HCT116 (cell line): ENCODE data around the gene LSM12. TPM values are rescaled to one million over a fixed set of nuclear protein-coding genes. Genes with fewer than 3 reads are reported as not detected.
A peak's percentile ranks its signal among the peaks of the same experiment; 100 is the strongest.

Experiments
- ATAC-seq: fragments of 200-7000 bp; cut with Tn5 transposase; 2 replicates; pipeline ENCODE4 v1.9.1; 2020; ENCODE audit warnings: mild to moderate bottlenecking, moderate library complexity
- BruUV-seq: library from RNA; stranded (reverse); fragments of 400-500 nt; replicated peaks from 2 replicates; lab custom pipeline; 2021; lab: Mats Ljungman, UMichigan
- CTCF ChIA-PET: fragments of 300-600 bp; sonication (Branson Sonifier 250); formaldehyde crosslinking; loops from one replicate; lab custom pipeline; 2021; ENCODE audit warnings: antibody characterized with exemption; lab: Charles Lee
- POLR2A ChIA-PET: fragments of 300-600, 350-600 bp; sonication (Branson Sonifier 250); formaldehyde crosslinking; loops from one replicate; lab custom pipeline; 2021; ENCODE audit warnings: antibody characterized with exemption; lab: Charles Lee
- RAD21 ChIA-PET, 2 experiments: fragments of 300-600 bp; sonication (Branson Sonifier 250); formaldehyde crosslinking; loops; one replicate each; lab custom pipeline; 2023; ENCODE audit warnings: low total read pairs in 2 of 2; ENCODE audit not compliant: uncharacterized antibody in 2 of 2, unreplicated experiment in 2 of 2, low non-redundant PET in 1 of 2; lab: Charles Lee
- DNase-seq: peaks from one replicate; pipeline ENCODE4 v3.0.0-alpha.2; 2010; ENCODE audit warnings: low read depth, low spot score
- H2AFZ ChIP-seq: fragments of 200-600 bp; shearing (Covaris generic), sonication (generic); 2 replicates; pipeline ENCODE4 v1.6.1; 2017; ENCODE audit warnings: low read depth, mixed run types, mixed read lengths, antibody characterized with exemption, low read length; ENCODE audit not compliant: poor library complexity, severe bottlenecking
- H3K27ac ChIP-seq: 2 replicates; pipeline ENCODE4 v1.5.1; 2012; ENCODE audit warnings: low read depth, low read length
- H3K27me3 ChIP-seq: fragments of 200-600 bp; sonication (generic); 2 replicates; pipeline ENCODE4 v1.6.1; 2016; ENCODE audit warnings: mixed run types, low read length, mixed read lengths; ENCODE audit not compliant: insufficient read depth
- H3K36me3 ChIP-seq, 2 experiments: fragments of 200-500 bp in 1 of 2; fragments of 200-600 bp in 1 of 2; sonication (Bioruptor generic) in 1 of 2; sonication (generic) in 1 of 2; 2 replicates each; pipeline versions ENCODE4 v1.5.1 to v1.6.1; 2014 to 2016; ENCODE audit warnings: low read length in 2 of 2, inconsistent platforms in 1 of 2, mixed read lengths in 1 of 2, mixed run types in 1 of 2; ENCODE audit not compliant: insufficient read depth in 2 of 2, control insufficient read depth in 1 of 2
- H3K4me1 ChIP-seq, 2 experiments: fragments of 200-600 bp in 1 of 2; sonication (generic) in 1 of 2; 2 replicates each; pipeline versions ENCODE4 v1.5.1 to v1.6.1; 2012 to 2017; ENCODE audit warnings: low read length in 2 of 2, inconsistent platforms in 1 of 2, mild to moderate bottlenecking in 1 of 2, mixed read lengths in 1 of 2, mixed run types in 1 of 2, moderate library complexity in 1 of 2; ENCODE audit not compliant: insufficient read depth in 2 of 2, control insufficient read depth in 1 of 2
- H3K4me2 ChIP-seq: fragments of 200-600 bp; sonication (generic); 2 replicates; pipeline ENCODE4 v1.6.1; 2017; ENCODE audit warnings: mixed run types, low read length, mixed read lengths
- H3K4me3 ChIP-seq, 2 experiments: fragments of 200-600 bp in 1 of 2; sonication (generic) in 1 of 2; replicated peaks in 1 of 2; 2 replicates each; pipeline ENCODE4 v1.5.1; 2011 to 2016; ENCODE audit warnings: low read length in 2 of 2, control low read depth in 1 of 2, low read depth in 1 of 2, mild to moderate bottlenecking in 1 of 2, mixed read lengths in 1 of 2, mixed run types in 1 of 2
- H3K79me2 ChIP-seq: fragments of 200-600 bp; sonication (generic); 2 replicates; pipeline ENCODE4 v1.6.1; 2017; ENCODE audit warnings: mild to moderate bottlenecking, mixed run types, low read length, moderate library complexity, mixed read lengths; ENCODE audit not compliant: insufficient read depth
- H3K9ac ChIP-seq: fragments of 200-600 bp; sonication (generic); 2 replicates; pipeline ENCODE4 v1.6.1; 2016; ENCODE audit warnings: low read length, mixed read lengths
- H3K9me2 ChIP-seq: fragments of 200-600 bp; sonication (generic), shearing (Covaris generic); 2 replicates; pipeline ENCODE4 v1.6.1; 2017; ENCODE audit warnings: mixed run types, mild to moderate bottlenecking, moderate library complexity; ENCODE audit not compliant: insufficient read depth
- H3K9me3 ChIP-seq, 2 experiments: fragments of 200-500 bp in 1 of 2; fragments of 200-600 bp in 1 of 2; sonication (Bioruptor generic) in 1 of 2; sonication (generic) in 1 of 2; 2 replicates each; pipeline ENCODE4 v1.6.1; 2014 to 2017; ENCODE audit warnings: low read length in 2 of 2, mixed read lengths in 2 of 2, inconsistent platforms in 1 of 2, low read depth in 1 of 2, mild to moderate bottlenecking in 1 of 2, mixed run types in 1 of 2, moderate library complexity in 1 of 2; ENCODE audit not compliant: control insufficient read depth in 1 of 2, insufficient read depth in 1 of 2
- H4K20me1 ChIP-seq: fragments of 200-600 bp; sonication (generic), shearing (Covaris generic); 2 replicates; pipeline ENCODE4 v1.6.1; 2017; ENCODE audit warnings: mixed run types, mild to moderate bottlenecking, moderate library complexity; ENCODE audit not compliant: insufficient read depth
- CEBPB ChIP-seq: IDR thresholded peaks from 2 replicates; pipeline ENCODE4 v1.6.1; 2012; ENCODE audit warnings: low read depth
- EGR1 ChIP-seq: IDR thresholded peaks from 2 replicates; pipeline ENCODE4 v1.6.1; 2012; ENCODE audit warnings: low read depth
- ELF1 ChIP-seq: IDR thresholded peaks from 2 replicates; pipeline ENCODE4 v1.6.1; 2012; ENCODE audit warnings: low read depth, borderline replicate concordance
- EZH2phosphoT487 ChIP-seq: fragments of 200-600 bp; IDR thresholded peaks from 2 replicates; pipeline ENCODE4 v1.6.1; 2018; ENCODE audit warnings: antibody characterized with exemption, borderline replicate concordance
- JUND ChIP-seq: IDR thresholded peaks from 2 replicates; pipeline ENCODE4 v1.6.1; 2012
- POLR2A ChIP-seq: IDR thresholded peaks from 2 replicates; pipeline ENCODE4 v1.7.0; 2011; ENCODE audit warnings: borderline replicate concordance; ENCODE audit not compliant: insufficient read depth, insufficient read length; ENCODE audit errors: extremely low read depth
- RAD21 ChIP-seq: IDR thresholded peaks from 2 replicates; pipeline ENCODE4 v1.6.1; 2012; ENCODE audit warnings: low read depth, mild to moderate bottlenecking
- SIN3A ChIP-seq: IDR thresholded peaks from 2 replicates; pipeline ENCODE4 v1.6.1; 2012; ENCODE audit warnings: low read depth
- SP1 ChIP-seq: IDR thresholded peaks from 2 replicates; pipeline ENCODE4 v1.6.1; 2012; ENCODE audit warnings: low read depth
- SRF ChIP-seq: IDR thresholded peaks from 2 replicates; pipeline ENCODE4 v1.6.1; 2012; ENCODE audit warnings: low read depth
- TCF7L2 ChIP-seq: IDR thresholded peaks from 2 replicates; pipeline ENCODE4 v1.7.0; 2011; ENCODE audit warnings: borderline replicate concordance, inconsistent platforms; ENCODE audit not compliant: insufficient read depth, insufficient read length; ENCODE audit errors: extremely low read depth
- YY1 ChIP-seq: IDR thresholded peaks from 2 replicates; pipeline ENCODE4 v1.6.1; 2011; ENCODE audit warnings: low read length, low read depth, moderate library complexity, mild to moderate bottlenecking; ENCODE audit not compliant: insufficient replicate concordance; ENCODE audit errors: extremely low read depth
- ZFX ChIP-seq: fragments of 450-650 bp; IDR thresholded peaks from 2 replicates; pipeline ENCODE4 v1.6.1; 2017
- intact Hi-C: fragments of 100-400 bp; cut with micrococcal nuclease; formaldehyde crosslinking; loops from 2 replicates; pipeline ENCODE4 v1.10.0; 2022
- total RNA-seq: library from RNA; stranded (reverse); gene quantifications from one replicate; pipeline ENCODE4 v1.2.1, GENCODE V29; 2021; ENCODE audit not compliant: unreplicated experiment
- TF ChIP-seq, protein P1 (sequence below): IDR thresholded peaks from 2 replicates; pipeline ENCODE4 v1.6.1; 2012; ENCODE audit warnings: low read depth
- TF ChIP-seq, protein P2 (sequence below): IDR thresholded peaks from 2 replicates; pipeline ENCODE4 v1.6.1; 2012
- TF ChIP-seq, protein P3 (sequence below), 3 experiments: fragments of 200-600 bp in 1 of 3; sonication (generic) in 1 of 3; IDR thresholded peaks in 2 of 3; conservative IDR thresholded peaks in 1 of 3; 2 replicates each; pipeline ENCODE4 v1.5.1; 2012 to 2017; ENCODE audit warnings: low read depth in 2 of 3, low read length in 2 of 3, antibody characterized with exemption in 1 of 3, borderline replicate concordance in 1 of 3, control low read depth in 1 of 3, mild to moderate bottlenecking in 1 of 3, mixed read lengths in 1 of 3, mixed run types in 1 of 3, moderate library complexity in 1 of 3; ENCODE audit not compliant: insufficient read depth in 1 of 3
- TF ChIP-seq, protein P4 (sequence below): IDR thresholded peaks from 2 replicates; pipeline ENCODE4 v1.6.1; 2011; ENCODE audit warnings: mild to moderate bottlenecking, low read length, moderate library complexity; ENCODE audit not compliant: insufficient replicate concordance; ENCODE audit errors: extremely low read depth

Gene LSM12
- total RNA-seq, 1 experiment from 2014 or later = 99.6 TPM

DNA sequence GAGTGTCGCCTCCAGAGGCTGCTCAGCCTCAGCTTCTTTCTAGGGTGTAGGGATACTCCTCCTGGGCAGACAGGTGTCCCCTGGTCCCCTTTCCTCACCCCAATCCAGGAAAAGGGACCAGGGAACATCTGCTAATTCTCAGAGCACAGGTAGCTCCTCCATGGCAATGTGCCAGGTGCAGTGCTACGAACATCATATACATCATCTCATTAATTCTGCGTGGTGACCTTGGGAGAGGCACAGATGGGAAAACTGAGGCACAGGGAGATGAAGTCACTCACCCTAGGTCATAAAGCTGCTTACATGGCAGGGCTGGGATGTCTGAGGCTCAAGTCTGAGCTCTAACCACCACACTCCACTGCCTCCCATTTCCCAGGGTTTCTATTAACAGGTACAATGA, 45.3 kb upstream of the LSM12 start:
- ATAC-seq = no peak

More for the DNA sequence above, 45.3 kb upstream of the LSM12 start:
- no peaks in the 10 kb centered on the region for H3K9me3 ChIP-seq
- H3K36me3 ChIP-seq = no peaks in the 10 kb centered on the region
- peak overlapping the region; percentile 66 for H3K27ac ChIP-seq
- no peak overlapping the region for H2AFZ ChIP-seq
- RAD21 ChIA-PET = interaction anchor here (1.0 to 1.8 kb wide), 2 partner anchors 17 to 28 kb away, joined by 4 to 5 read pairs; no protein-coding TSS in a partner anchor
- no peaks in the 10 kb centered on the region for H3K79me2 ChIP-seq
- H3K9me2 ChIP-seq = no peaks in the 10 kb centered on the region
- BruUV-seq = no TSS peak
- H3K9ac ChIP-seq = 0 out of 2 replicates have a peak overlapping the region, but pooled peaks have one; percentile 31
- CTCF ChIA-PET = interaction anchor here (2.0 to 2.1 kb wide), 2 partner anchors 11 to 28 kb away, joined by 7 to 13 read pairs; partner anchors contain the start of gene HDAC5
- TF ChIP-seq TCF7L2 (no peak), JUND (no peak), SIN3A (no peak), YY1 (no peak), RAD21 (no peak), SP1 (no peak), POLR2A (no peak), CEBPB (no peak), ELF1 (no peak), EGR1 (no peak), ZFX (no peak), EZH2phosphoT487 (no peak), SRF (no peak)
- TF ChIP-seq, protein P1, sequence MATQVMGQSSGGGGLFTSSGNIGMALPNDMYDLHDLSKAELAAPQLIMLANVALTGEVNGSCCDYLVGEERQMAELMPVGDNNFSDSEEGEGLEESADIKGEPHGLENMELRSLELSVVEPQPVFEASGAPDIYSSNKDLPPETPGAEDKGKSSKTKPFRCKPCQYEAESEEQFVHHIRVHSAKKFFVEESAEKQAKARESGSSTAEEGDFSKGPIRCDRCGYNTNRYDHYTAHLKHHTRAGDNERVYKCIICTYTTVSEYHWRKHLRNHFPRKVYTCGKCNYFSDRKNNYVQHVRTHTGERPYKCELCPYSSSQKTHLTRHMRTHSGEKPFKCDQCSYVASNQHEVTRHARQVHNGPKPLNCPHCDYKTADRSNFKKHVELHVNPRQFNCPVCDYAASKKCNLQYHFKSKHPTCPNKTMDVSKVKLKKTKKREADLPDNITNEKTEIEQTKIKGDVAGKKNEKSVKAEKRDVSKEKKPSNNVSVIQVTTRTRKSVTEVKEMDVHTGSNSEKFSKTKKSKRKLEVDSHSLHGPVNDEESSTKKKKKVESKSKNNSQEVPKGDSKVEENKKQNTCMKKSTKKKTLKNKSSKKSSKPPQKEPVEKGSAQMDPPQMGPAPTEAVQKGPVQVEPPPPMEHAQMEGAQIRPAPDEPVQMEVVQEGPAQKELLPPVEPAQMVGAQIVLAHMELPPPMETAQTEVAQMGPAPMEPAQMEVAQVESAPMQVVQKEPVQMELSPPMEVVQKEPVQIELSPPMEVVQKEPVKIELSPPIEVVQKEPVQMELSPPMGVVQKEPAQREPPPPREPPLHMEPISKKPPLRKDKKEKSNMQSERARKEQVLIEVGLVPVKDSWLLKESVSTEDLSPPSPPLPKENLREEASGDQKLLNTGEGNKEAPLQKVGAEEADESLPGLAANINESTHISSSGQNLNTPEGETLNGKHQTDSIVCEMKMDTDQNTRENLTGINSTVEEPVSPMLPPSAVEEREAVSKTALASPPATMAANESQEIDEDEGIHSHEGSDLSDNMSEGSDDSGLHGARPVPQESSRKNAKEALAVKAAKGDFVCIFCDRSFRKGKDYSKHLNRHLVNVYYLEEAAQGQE = no peak
- TF ChIP-seq, protein P2, sequence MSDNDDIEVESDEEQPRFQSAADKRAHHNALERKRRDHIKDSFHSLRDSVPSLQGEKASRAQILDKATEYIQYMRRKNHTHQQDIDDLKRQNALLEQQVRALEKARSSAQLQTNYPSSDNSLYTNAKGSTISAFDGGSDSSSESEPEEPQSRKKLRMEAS = no peak
- TF ChIP-seq, protein P3, sequence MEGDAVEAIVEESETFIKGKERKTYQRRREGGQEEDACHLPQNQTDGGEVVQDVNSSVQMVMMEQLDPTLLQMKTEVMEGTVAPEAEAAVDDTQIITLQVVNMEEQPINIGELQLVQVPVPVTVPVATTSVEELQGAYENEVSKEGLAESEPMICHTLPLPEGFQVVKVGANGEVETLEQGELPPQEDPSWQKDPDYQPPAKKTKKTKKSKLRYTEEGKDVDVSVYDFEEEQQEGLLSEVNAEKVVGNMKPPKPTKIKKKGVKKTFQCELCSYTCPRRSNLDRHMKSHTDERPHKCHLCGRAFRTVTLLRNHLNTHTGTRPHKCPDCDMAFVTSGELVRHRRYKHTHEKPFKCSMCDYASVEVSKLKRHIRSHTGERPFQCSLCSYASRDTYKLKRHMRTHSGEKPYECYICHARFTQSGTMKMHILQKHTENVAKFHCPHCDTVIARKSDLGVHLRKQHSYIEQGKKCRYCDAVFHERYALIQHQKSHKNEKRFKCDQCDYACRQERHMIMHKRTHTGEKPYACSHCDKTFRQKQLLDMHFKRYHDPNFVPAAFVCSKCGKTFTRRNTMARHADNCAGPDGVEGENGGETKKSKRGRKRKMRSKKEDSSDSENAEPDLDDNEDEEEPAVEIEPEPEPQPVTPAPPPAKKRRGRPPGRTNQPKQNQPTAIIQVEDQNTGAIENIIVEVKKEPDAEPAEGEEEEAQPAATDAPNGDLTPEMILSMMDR (IDR thresholded peaks at IDR 0.05 in 2 of 3, conservative IDR thresholded peaks at IDR 0.05 in 1 of 3; ENCODE audit: borderline replicate concordance in 1 of 3, insufficient read depth in 1 of 3, low read depth in 2 of 3, low read length in 2 of 3) = no peak
- TF ChIP-seq, protein P4, sequence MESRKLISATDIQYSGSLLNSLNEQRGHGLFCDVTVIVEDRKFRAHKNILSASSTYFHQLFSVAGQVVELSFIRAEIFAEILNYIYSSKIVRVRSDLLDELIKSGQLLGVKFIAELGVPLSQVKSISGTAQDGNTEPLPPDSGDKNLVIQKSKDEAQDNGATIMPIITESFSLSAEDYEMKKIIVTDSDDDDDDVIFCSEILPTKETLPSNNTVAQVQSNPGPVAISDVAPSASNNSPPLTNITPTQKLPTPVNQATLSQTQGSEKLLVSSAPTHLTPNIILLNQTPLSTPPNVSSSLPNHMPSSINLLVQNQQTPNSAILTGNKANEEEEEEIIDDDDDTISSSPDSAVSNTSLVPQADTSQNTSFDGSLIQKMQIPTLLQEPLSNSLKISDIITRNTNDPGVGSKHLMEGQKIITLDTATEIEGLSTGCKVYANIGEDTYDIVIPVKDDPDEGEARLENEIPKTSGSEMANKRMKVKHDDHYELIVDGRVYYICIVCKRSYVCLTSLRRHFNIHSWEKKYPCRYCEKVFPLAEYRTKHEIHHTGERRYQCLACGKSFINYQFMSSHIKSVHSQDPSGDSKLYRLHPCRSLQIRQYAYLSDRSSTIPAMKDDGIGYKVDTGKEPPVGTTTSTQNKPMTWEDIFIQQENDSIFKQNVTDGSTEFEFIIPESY = no peak
- DNase-seq = no peak
- POLR2A ChIA-PET = interaction anchor here (1.1 to 1.6 kb wide), 5 partner anchors 9 to 234 kb away, joined by 3 to 6 read pairs (median 4); partner anchors contain the start of gene HDAC5
- H4K20me1 ChIP-seq = no peaks in the 10 kb centered on the region
- peak overlapping the region; percentile 73 for H3K4me2 ChIP-seq
- intact Hi-C loops = no loop called here
- no peak overlapping the region for H3K4me3 ChIP-seq
- no peaks in the 10 kb centered on the region for H3K27me3 ChIP-seq
- H3K4me1 ChIP-seq = peaks cover 46 to 66% of the 10 kb centered on the region in 2 experiments
